Nucleus accumbens (tissue), 56 donors: ENCODE results near the gene ZDHHC14.

Experiments used
- DNase-seq, 56 donors: peaks; one replicate each; lab custom pipeline; 2025; lab: John Stamatoyannopoulos, UW

ZDHHC14 gene

GRCh38 chr6:157436944-157437336 is 56.0 kb downstream of the ZDHHC14 start:
- no peak for DNase-seq

GRCh38 chr6:157438611-157439111 is 57.7 kb downstream of the ZDHHC14 start:
- DNase-seq = no peak

DNA sequence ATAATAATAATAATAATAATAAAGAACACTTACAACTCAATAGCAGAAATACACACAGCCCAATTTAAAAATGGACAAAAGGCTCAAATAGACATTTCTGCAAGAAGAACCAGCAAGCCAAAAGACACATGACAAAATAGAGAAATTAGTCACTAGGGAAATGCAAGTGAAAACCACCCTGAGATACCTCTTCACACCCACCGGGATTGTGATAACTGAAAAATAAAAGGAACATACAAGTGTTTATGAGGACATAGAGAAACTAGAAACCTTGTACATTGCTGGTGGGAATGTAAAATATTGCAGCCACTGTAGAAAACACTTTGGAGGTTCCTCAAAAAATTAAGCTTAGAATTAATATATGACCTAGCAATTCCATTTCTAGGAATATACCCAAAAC is 59.2 kb downstream of the ZDHHC14 start:
- no peak for DNase-seq

- DNase-seq = no peak
Measured at GRCh38 chr6:157442291-157442690, 61.3 kb downstream of the ZDHHC14 start.

GRCh38 chr6:157443066-157443800 is 62.2 kb downstream of the ZDHHC14 start:
- DNase-seq = no peak

DNA sequence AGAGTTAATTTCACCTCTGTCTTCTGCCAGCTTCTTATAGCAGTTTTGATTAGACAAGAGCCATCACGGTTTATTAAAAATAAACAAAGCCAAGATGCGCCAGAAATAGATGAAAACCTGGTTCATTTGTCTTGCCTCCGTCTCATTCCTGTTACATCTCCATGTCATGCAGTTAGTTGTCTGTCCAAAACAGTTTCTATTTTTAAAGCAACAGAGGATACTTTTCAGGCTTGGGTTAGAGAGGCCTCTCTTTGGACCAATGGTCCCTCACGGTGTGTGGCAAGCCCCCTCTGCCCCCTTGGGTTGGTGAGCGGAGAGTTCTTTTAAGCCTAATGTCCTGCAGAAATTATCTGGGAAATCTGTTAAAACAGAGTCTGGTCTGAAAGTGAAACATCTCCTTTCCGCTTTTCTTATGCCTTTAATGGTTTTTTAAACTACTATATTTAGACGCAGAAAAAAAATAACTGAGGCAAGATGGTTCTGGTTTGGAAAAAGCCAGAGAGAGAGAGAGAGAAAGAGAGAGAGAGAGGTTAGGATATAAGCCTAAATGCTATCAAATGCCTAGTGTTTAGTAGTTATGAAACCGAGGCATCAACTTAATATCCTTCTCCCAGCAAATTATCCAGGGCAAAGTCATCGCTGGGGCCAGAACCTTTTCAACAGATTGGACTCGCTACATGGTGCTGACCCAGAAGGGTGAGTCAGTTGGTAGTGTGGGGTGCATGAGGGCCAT is 64.5 kb downstream of the ZDHHC14 start:
- DNase-seq = no peak

DNA sequence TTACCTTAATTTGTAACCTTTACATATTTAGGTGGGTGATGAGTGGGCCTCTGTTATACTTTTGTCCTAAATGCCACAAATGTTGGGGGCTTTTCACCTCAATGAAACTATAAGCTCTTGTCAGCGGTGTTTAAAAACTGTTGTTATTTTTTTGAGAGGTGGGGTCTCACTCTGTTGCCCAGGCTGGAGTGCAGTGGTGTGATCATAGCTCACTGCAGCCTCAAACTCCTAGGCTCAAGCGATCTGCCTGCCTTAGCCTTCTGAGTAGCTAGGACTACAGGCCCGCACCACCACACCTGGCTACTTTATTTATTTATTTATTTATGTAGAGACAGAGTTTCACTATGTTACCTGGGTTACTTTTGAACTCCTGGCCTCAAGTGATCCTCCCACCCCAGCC is 66.7 kb downstream of the ZDHHC14 start:
- no peak for DNase-seq

- no peak for DNase-seq
Measured at GRCh38 chr6:157449610-157450009, 68.6 kb downstream of the ZDHHC14 start.

GRCh38 chr6:157450931-157451742 is 70.1 kb downstream of the ZDHHC14 start:
- DNase-seq = no peak

DNA sequence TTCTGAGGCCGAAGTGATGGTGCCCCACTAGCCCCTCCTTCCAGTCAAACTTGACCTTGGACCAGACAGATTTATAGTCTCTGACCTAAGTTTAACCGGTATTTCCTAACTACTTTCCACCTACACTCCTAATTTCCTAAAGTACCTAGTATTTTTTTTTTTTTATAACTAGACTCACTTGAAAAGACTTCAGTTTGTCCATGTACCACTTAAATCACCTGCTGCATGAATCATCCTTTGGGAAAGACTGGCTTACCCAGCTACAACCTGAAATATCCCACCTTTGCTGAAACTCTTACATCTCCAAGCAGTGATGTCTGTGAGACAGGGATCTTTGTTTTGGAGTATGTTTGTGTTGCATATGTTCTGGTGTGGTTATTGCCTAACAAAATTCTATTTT is 71.1 kb downstream of the ZDHHC14 start:
- no peak for DNase-seq

- no peak for DNase-seq
Measured at GRCh38 chr6:157453131-157453530, 72.1 kb downstream of the ZDHHC14 start.

DNA sequence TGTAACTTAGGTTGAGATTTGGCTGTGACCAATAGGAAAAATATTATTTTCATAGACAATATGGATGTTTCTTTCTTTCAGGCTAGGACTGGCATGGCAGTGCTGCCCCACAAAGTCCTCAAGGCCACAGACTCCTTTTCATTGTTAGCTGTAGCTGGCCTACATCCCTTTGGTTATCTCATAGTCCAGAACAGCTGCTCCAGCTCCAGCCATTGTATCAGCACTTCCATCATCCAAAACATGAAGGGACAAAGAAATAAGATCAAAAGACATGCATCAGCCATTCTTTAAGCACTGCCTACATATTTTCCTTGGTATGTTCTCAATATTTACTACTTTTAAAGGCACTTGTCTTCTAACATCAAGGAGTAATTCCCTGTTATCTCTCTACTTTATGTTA is 73.0 kb downstream of the ZDHHC14 start:
- no peak for DNase-seq

DNA sequence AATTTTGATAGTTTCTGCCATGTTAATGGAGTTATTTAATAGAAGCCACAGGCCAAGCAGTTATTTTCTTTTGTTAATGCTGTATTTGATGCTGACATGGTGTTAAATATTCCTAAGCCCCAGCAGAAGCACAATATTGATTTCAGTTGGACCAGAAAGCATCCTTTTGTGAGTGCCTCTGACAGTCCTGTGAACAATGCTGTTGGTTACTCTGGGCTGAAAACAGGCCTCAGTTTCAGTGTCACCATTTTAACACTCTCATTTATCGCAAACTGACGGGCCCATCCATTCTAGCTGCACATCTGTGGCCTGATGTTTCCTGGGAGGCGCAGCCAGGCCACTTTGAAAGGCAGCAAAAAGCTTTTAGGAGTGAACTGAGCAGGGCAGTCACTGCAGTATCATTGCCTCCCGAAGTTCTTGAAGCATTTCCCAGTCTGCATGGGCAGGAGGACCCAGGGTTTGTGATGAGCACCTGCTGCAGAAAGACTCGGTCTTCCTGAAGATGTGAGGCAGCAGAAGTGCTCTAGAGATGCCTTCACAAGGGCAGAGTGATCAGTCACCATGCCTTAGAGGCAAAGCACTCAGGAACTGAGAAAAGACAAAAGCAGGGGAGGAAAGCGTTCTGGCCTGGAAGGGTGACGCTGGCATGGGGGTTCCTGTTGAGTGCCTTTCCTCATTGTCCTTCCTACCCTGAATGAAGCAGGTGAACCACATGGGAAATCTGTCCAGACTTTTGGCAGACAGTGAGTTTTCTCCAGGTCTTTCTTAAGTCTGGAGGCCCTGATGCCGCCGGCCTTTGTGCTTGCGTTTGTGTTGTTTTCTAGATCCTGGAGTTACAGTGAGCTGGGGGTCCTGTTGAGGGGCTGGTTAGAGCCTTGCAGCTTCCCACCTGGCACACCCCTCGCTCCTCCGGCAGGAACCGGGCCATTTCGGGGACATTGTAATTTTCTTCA is 74.0 kb downstream of the ZDHHC14 start:
- DNase-seq = peak in 6 of 56 donors; percentile 21 to 67 (median 32)

DNA sequence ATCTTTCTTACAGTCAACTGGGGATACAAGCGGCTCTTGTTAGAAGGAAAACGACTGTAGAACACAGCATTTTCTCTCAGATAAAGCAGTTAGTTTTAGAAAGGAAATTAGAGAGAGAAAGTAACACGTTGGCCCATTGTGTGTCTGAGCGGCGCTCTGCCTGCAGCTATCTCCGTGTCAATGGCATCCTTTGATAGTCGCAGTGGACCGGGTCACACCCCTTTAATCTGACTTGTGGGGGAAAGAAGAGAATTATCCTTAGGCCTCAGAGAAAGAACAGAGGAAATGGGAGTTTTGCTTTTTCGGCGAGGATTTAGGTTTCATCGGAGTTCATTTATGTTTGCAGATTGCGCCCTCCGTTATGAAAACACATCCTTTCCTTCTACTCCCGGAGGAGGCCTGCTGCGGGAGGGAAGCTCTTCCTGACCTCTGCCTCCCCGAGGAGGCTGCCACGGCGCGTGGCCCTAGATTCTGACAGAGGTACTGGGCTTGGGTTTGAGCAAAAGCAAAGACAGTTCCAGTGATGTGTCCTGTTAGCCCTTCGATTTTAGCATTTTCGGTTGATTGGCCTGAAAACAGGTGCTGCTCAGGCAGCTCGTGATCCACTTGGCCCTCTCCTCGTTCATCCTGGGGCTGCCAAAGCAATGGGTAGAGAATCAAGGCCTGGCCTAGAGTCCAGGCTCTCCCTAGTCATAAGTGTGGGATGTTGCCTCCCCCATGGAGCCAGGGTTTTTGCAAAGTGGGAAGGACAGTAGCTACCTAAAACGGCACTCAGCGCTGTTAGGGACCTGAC is 74.9 kb downstream of the ZDHHC14 start:
- DNase-seq = peak in 16 of 56 donors; percentile 9 to 79 (median 44)

- no peak for DNase-seq
Measured at GRCh38 chr6:157456524-157456829, 75.5 kb downstream of the ZDHHC14 start.

DNA sequence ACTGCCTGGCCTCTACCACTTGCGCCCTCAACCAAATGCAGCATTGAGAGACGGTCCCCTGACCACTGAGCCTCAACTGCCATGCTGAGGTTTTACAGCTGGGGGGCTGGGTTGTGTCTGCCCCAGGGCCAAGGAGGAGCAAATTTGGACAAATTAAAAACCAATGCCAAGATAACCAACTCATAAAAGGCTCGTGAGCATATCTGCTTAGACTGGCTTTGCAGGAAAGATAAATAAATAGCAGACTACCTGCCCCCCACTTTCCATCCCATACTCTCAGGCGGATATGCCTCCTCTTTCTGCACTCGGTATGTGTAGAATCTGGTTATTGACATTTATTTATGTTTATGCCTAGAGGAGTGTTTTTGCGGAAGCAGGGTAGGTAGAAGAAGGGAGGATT is 76.8 kb downstream of the ZDHHC14 start:
- no peak for DNase-seq

DNA sequence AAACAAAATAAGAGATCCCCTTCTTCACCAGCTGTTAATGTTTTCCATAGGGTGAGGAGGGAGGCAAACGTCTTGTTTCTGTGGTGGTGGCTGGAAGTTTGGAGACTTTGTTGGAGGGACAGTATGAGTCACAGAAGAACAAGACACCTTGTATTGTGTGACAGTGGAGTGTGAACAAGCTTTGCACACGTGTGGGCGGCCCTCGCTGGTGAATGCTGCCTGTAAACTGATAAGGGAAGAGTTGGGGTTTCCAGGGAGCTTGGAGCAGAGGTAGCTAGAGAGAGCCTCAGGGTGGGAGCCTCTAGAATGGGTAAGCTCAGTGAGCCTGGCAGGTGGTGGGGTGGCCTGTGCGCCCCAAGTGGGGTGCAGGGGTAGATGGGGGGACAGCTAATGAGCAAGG is 78.3 kb downstream of the ZDHHC14 start:
- DNase-seq = no peak

GRCh38 chr6:157460182-157460999 is 79.4 kb downstream of the ZDHHC14 start:
- DNase-seq = no peak
